ENCODE measurements around the gene DPH2.

Gene DPH2, protein sequence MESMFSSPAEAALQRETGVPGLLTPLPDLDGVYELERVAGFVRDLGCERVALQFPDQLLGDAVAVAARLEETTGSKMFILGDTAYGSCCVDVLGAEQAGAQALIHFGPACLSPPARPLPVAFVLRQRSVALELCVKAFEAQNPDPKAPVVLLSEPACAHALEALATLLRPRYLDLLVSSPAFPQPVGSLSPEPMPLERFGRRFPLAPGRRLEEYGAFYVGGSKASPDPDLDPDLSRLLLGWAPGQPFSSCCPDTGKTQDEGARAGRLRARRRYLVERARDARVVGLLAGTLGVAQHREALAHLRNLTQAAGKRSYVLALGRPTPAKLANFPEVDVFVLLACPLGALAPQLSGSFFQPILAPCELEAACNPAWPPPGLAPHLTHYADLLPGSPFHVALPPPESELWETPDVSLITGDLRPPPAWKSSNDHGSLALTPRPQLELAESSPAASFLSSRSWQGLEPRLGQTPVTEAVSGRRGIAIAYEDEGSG

GRCh38 chr1:43969746-43970466 lies at the start of gene DPH2:
TSS of gene DPH2 (plus strand) at chr1:43970010. CDS start at chr1:43970176, 166 bp downstream.
- DNase-seq = peak; percentile 92

DNA sequence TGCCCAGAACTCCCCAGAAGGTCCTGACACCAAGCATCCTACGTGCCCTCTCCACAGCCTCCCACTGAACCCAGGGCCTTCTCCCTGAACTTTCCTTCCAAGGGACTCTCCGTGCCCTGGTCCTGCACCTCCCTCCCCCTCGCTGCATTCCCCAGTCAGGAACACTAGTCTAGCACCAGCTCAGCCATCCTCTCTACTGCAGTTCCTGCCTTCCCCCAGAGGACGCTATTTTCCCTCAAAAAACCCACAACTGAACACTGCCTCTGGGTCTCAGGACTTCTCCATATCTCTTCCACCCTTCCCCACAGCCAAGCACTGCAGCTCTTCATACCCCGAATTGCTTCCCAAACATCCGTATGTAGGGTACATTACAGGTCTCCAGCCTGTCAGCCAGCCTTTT lies 48.8 kb upstream of the DPH2 start:
- no peak for DNase-seq

- DNase-seq = no peak
Measured at GRCh38 chr1:43924516-43924915, 45.3 kb upstream of the DPH2 start.

- DNase-seq = no peak
Measured at GRCh38 chr1:43925846-43926245, 44.0 kb upstream of the DPH2 start.

- DNase-seq = no peak
Measured at GRCh38 chr1:43930168-43930948, 39.5 kb upstream of the DPH2 start.

DNA sequence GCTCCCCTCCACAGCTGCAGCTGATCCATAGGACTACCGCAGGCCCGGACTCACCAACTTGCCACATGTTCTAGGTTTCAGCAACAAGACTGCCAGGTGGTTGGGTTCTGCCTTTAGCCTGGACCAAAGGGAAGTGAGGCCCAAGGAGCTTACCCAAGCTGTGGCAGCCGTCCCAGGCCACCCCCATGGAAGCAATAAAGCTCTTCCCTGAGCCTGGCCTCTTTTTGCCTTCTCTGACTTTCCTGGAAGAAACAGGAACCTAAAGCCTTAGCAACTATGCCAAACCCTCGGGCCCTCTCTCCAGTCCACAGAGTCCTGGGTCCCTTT lies 38.9 kb upstream of the DPH2 start:
- no peak for DNase-seq

DNA sequence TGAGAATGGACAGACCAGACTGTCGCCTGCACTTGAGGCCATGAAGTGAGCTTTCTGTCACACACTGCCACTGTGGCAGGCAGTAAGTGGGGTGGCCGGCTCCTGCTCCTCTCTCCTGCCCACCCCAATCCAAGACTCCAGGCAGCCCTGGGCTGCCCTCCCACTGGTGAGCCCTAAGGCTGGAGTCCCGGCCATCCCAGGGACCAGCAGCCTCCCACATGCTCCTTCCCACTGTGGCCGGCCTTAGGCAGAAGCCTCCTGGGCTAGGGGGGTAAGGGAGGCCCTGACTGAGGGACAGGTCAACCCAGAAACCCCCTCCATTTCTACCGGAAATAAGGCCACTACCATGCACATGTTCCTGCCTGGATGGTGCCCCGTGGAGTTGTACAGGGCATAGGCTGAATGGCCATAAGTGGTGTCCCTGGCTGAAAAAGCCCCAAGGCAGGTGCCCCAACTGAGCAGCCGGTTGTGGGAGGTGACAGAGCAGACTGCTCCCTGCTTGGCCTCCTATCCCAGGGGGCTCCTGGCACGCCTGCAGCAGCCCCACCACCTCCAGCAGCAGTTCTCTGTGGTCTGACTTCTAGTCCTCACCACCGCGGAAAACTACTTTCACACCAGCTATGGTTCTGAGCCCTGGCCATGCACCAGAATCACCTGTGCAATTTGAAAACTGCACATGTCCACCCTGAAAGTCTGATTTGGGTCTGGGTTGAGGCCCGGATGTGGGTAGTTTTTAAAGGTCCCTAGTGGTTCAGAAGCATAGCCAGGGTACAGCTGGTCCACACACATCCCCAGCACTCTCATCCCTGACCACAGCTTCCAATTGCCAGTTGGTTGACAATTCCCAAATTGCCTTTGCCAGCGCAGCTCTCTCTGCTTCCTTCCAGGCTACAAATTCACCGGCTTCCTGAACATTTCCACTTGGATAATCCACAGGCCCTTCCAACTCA lies 37.8 kb upstream of the DPH2 start:
- no peak for DNase-seq

GRCh38 chr1:43932786-43933385 lies 36.9 kb upstream of the DPH2 start:
- DNase-seq = no peak

- DNase-seq = no peak
Measured at GRCh38 chr1:43933386-43934100, 36.3 kb upstream of the DPH2 start, which contains the start of gene ARTN. TSS of gene ARTN (plus strand) at chr1:43933801. CDS start at chr1:43935657, 1,856 bp downstream.

GRCh38 chr1:43934101-43934985 lies 35.5 kb upstream of the DPH2 start:
- DNase-seq = no peak

- no peak for DNase-seq
Measured at GRCh38 chr1:43934986-43935324, 34.9 kb upstream of the DPH2 start.

DNA sequence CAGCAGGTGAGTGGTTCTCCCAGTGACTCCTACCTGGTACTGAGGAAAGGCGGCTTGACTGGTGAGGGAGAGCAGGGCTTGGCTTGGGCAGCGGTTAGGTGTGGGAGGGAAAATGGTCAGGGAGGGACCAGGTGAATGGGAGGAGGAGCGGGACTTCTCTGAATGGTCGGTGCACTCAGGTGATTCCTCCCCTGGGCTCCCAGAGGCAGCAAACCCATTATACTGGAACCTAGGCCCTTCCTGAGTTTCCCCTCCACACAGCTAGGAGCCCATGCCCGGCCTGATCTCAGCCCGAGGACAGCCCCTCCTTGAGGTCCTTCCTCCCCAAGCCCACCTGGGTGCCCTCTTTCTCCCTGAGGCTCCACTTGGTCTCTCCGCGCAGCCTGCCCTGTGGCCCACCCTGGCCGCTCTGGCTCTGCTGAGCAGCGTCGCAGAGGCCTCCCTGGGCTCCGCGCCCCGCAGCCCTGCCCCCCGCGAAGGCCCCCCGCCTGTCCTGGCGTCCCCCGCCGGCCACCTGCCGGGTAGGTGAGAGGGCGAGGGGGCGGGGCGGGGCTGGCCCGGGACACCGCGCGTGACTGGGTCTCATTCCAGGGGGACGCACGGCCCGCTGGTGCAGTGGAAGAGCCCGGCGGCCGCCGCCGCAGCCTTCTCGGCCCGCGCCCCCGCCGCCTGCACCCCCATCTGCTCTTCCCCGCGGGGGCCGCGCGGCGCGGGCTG lies 33.9 kb upstream of the DPH2 start:
- DNase-seq = no peak

DNA sequence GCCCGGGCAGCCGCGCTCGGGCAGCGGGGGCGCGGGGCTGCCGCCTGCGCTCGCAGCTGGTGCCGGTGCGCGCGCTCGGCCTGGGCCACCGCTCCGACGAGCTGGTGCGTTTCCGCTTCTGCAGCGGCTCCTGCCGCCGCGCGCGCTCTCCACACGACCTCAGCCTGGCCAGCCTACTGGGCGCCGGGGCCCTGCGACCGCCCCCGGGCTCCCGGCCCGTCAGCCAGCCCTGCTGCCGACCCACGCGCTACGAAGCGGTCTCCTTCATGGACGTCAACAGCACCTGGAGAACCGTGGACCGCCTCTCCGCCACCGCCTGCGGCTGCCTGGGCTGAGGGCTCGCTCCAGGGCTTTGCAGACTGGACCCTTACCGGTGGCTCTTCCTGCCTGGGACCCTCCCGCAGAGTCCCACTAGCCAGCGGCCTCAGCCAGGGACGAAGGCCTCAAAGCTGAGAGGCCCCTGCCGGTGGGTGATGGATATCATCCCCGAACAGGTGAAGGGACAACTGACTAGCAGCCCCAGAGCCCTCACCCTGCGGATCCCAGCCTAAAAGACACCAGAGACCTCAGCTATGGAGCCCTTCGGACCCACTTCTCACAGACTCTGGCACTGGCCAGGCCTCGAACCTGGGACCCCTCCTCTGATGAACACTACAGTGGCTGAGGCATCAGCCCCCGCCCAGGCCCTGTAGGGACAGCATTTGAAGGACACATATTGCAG lies 33.2 kb upstream of the DPH2 start:
- no peak for DNase-seq

GRCh38 chr1:43937179-43937865 lies 32.5 kb upstream of the DPH2 start:
- no peak for DNase-seq

DNA sequence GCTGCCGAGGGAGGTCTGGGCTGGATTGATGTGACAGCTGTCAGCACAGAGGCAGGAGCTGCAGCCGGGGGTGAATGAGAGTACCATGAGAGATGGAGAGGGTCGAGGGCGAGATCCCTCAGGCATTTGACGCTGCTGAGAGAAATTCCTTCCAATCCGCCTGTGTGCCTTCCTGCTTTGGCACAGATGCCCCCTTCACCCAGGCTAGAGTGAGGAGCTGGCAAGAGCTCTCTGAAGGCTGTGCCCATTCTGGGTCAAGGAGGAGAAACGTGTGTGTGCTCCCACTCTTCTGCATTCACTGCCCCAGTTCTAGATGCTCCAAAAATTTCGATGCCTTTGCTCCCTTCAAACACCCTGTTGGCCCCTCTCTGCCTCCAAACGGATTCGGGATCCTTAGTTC lies 31.4 kb upstream of the DPH2 start:
- DNase-seq = no peak

GRCh38 chr1:43938892-43939587 lies 30.8 kb upstream of the DPH2 start:
- DNase-seq = no peak

- DNase-seq = no peak
Measured at GRCh38 chr1:43942411-43942810, 27.4 kb upstream of the DPH2 start.

DNA sequence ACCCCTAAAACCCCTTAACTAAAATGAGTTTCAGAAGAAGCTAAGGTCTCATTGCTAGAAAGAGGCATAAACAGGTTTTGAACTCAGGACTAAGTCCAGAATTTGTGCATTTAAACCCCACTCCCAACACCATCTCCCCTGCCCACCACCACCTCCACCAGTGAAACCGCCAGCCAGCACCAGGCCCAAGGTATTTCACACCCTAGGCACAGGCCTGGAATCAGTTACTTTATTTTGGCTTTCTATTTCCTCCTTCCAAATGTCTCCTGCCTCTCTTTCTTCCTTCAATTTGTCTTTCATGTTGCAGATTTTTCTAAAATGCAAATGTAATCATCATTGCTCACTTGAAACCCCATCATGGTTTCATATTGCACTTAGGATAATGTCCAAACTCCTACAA lies 24.9 kb upstream of the DPH2 start:
- DNase-seq = no peak
